T-cell (primary cell): Measurements from ENCODE around the gene SIPA1. TPM values are rescaled to one million over a fixed set of nuclear protein-coding genes. Genes with fewer than 3 reads are reported as not detected.

Source experiments
- ATAC-seq, 4 experiments: fragments of 200-7000 bp in 3 of 4; fragments of 150-1000 bp in 1 of 4; cut with Tn5 transposase; replicated peaks in 1 of 4; 1 replicate in 3 of 4; 2 replicates in 1 of 4; pipeline ENCODE4 v1.10.0; 2021; ENCODE audit warnings: moderate library complexity in 3 of 4, mild to moderate bottlenecking in 2 of 4, moderate number of reproducible peaks in 1 of 4
- CTCF ChIA-PET, 2 donors: fragments of 300-600 bp; sonication (Branson Sonifier 250); formaldehyde crosslinking; loops; one replicate each; lab custom pipeline; 2022; ENCODE audit warnings: antibody characterized with exemption in 2 of 2; lab: Charles Lee
- POLR2A ChIA-PET, 2 donors: fragments of 300-600 bp; sonication (Branson Sonifier 250); formaldehyde crosslinking; loops; one replicate each; lab custom pipeline; 2022; ENCODE audit warnings: antibody characterized with exemption in 2 of 2; lab: Charles Lee
- DNase-seq, 35 experiments: peaks; one replicate each; pipeline versions ENCODE4 v3.0.0 to v3.0.0-alpha.2; 2013 to 2023
- H3K27ac ChIP-seq: one replicate; pipeline ENCODE4 v1.5.1; 2013; ENCODE audit warnings: low read length
- H3K27me3 ChIP-seq, 2 experiments: replicated peaks in 1 of 2; 1 replicate in 1 of 2; 2 replicates in 1 of 2; pipeline versions ENCODE4 v1.6.1 to v1.7.0; 2013; ENCODE audit warnings: low read length in 1 of 2, mixed read lengths in 1 of 2; ENCODE audit not compliant: control insufficient read depth in 2 of 2, insufficient read depth in 2 of 2; ENCODE audit errors: extremely low read depth in 1 of 2
- H3K36me3 ChIP-seq, 2 donors: 1 replicate in 1 of 2; 2 replicates in 1 of 2; pipeline versions ENCODE4 v1.6.1 to v1.7.0; 2013; ENCODE audit warnings: low read length in 1 of 2; ENCODE audit not compliant: control insufficient read depth in 2 of 2, insufficient read depth in 1 of 2; ENCODE audit errors: extremely low read depth in 1 of 2
- H3K4me1 ChIP-seq, 2 experiments: 1 replicate in 1 of 2; 2 replicates in 1 of 2; pipeline versions ENCODE4 v1.6.1 to v1.7.0; 2013; ENCODE audit warnings: low read length in 2 of 2, mixed read lengths in 1 of 2; ENCODE audit not compliant: insufficient read depth in 2 of 2, control insufficient read depth in 1 of 2; ENCODE audit errors: extremely low read depth in 1 of 2
- H3K4me3 ChIP-seq, 2 donors: 1 replicate in 1 of 2; 2 replicates in 1 of 2; pipeline versions ENCODE4 v1.5.1 to v1.7.0; 2013; ENCODE audit warnings: mild to moderate bottlenecking in 2 of 2, low read length in 1 of 2, moderate library complexity in 1 of 2; ENCODE audit not compliant: control insufficient read depth in 1 of 2; ENCODE audit errors: extremely low read depth in 1 of 2
- H3K9me3 ChIP-seq: 2 replicates; pipeline ENCODE4 v1.7.0; 2013
- H3K27ac Mint-ChIP-seq, 2 donors: one replicate each; pipeline ENCODE4 v1.8.0; 2020 to 2021; ENCODE audit warnings: mild to moderate bottlenecking in 2 of 2, mixed read lengths in 2 of 2
- H3K27me3 Mint-ChIP-seq, 2 donors: one replicate each; pipeline ENCODE4 v1.8.0; 2021 to 2022; ENCODE audit warnings: mixed read lengths in 2 of 2
- H3K36me3 Mint-ChIP-seq: one replicate; pipeline ENCODE4 v1.8.0; 2021; ENCODE audit warnings: mixed read lengths
- H3K4me1 Mint-ChIP-seq, 3 donors: one replicate each; pipeline ENCODE4 v1.8.0; 2020 to 2022; ENCODE audit warnings: mixed read lengths in 3 of 3, mild to moderate bottlenecking in 1 of 3
- H3K4me3 Mint-ChIP-seq, 3 donors: one replicate each; pipeline ENCODE4 v1.8.0; 2020 to 2022; ENCODE audit warnings: mild to moderate bottlenecking in 3 of 3, mixed read lengths in 3 of 3, moderate library complexity in 3 of 3
- H3K9me3 Mint-ChIP-seq, 3 donors: one replicate each; pipeline ENCODE4 v1.8.0; 2020 to 2022; ENCODE audit warnings: mixed read lengths in 3 of 3
- WGBS: methylation state at CpG from one replicate; pipeline ENCODE4 v1.1.5; 2013; ENCODE audit warnings: missing lambda C conversion rate; ENCODE audit not compliant: insufficient coverage; 5-methylcytosine and 5-hydroxymethylcytosine counted together
- total RNA-seq, 35 experiments: library from RNA in 6 of 35; stranded (reverse) in 6 of 35; fragments of 120-200 nt in 1 of 35; gene quantifications; one replicate each; pipeline versions ENCODE4 v1.2.1 to v1.2.4 and lab custom pipeline; 2013 to 2026

SIPA1 gene
- total RNA-seq, 5 donors from 2014 or later (not counting 1 experiment from before 2014, with no cell fraction given): 179 to 285 (median 200) TPM

DNA sequence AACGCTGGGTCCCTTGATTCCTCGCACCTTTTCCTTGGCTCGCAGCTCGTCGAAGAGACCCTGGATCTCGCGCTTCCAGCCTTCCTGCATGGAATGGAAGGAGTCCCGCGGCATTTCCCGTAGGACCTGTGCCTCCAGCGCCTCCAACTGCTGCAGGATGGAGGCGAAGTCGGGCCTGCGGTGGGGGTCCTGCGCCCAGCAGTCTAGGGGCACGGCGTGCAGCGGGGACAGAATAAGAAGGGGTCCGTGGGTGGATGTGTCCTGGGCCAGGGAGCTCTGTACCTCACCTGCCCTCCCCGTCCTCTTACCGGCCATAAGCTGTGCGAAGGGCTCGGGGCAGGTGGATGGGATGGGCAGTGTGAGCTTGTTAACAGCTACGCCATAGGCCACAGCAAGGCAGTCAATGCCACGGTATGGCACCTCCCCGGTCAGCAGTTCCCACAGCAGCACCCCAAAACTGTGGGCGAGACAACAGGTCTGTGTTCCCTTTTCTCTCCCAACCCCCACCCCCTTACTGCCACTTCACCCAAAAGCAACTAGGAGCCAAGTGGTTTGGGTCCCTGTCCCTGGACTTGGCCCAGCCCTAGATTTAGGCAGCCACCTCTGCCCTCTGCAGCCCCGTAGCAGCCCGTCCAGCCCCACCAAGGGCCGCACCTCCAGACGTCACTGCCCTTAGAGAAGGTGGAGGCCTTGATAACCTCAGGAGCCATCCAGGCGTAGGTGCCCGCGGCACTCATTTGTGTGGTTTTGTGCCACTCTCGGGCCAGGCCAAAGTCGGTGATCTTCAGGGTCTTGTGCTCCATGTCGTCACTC is 30.1 kb upstream of the SIPA1 start:
- POLR2A ChIA-PET: no interaction called here
- Histone ChIP-seq H3K9me3 (no peaks in the 10 kb centered on the region), H3K4me3 (no peak overlapping the region), H3K36me3 (peaks cover 14 to 66% of the 10 kb centered on the region in 2 donors), H3K27ac (no peak overlapping the region), H3K4me1 (peaks cover 23 to 34% of the 10 kb centered on the region in 2 experiments), H3K27me3 (no peaks in the 10 kb centered on the region)
- Mint-ChIP-seq H3K27ac (peak overlapping the region in 1 of 2 donors; percentile 6), H3K9me3 (no peaks in the 10 kb centered on the region), H3K4me3 (no peak overlapping the region), H3K4me1 (peaks cover 39 to 42% (median 40%) of the 10 kb centered on the region in 3 donors), H3K27me3 (no peaks in the 10 kb centered on the region), H3K36me3 (peaks cover 23% of the 10 kb centered on the region)
- CTCF ChIA-PET: no interaction called here
- ATAC-seq (no peak), DNase-seq (no peak)
- WGBS: 98% methylated on average over 36 of the region's 37 CpGs

DNA sequence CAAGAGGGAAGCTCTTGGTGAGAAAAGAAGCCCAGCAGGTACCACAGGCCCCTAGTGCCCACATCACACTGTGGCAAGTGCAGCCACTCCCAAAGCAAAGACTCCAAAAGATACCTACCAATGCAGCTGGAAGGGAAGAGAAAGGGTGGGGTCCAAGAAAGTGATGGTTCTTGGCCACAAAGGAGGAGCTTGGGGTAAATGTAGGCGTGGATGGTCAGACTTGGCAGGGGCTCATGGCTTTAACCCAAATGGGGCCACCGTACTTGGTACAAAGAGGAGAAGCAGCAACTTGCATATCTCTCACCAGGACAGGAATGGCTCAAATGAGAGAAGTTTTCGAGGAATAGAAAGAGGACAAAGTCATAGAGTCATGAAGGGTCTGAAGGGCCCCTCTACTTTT is 28.7 kb upstream of the SIPA1 start:
- H3K9me3 Mint-ChIP-seq: no peaks in the 10 kb centered on the region
- H3K27me3 Mint-ChIP-seq: no peaks in the 10 kb centered on the region
- POLR2A ChIA-PET: interaction anchor here in 1 of 2 donors (0.6 kb wide), 1 partner anchor 105 kb away, joined by 3 read pairs; no protein-coding TSS in a partner anchor
- H3K4me1 ChIP-seq: peaks cover 26 to 44% of the 10 kb centered on the region in 2 experiments
- H3K4me3 ChIP-seq: no peak overlapping the region
- H3K9me3 ChIP-seq: no peaks in the 10 kb centered on the region
- H3K36me3 ChIP-seq: peaks cover 11 to 56% of the 10 kb centered on the region in 2 donors
- H3K4me3 Mint-ChIP-seq: no peak overlapping the region
- DNase-seq: no peak
- CTCF ChIA-PET: no interaction called here
- no peaks in the 10 kb centered on the region for H3K27me3 ChIP-seq
- peak overlapping the region; percentile 68 to 79 for H3K27ac Mint-ChIP-seq
- no peak for ATAC-seq
- H3K27ac ChIP-seq: no peak overlapping the region
- H3K36me3 Mint-ChIP-seq: peaks cover 19% of the 10 kb centered on the region
- peaks cover 43 to 49% (median 44%) of the 10 kb centered on the region in 3 donors for H3K4me1 Mint-ChIP-seq
- WGBS: 89% methylated on average over 3 of the region's 3 CpGs

- no peak for DNase-seq
- POLR2A ChIA-PET: interaction anchor here in 1 of 2 donors (0.6 kb wide), 1 partner anchor 127 kb away, joined by 5 read pairs; no protein-coding TSS in a partner anchor
- CTCF ChIA-PET: no interaction called here
- H3K4me1 Mint-ChIP-seq: peaks cover 43 to 49% (median 44%) of the 10 kb centered on the region in 3 donors
- Histone ChIP-seq H3K27me3 (no peaks in the 10 kb centered on the region), H3K4me3 (no peak overlapping the region), H3K4me1 (peaks cover 26 to 45% of the 10 kb centered on the region in 2 experiments), H3K9me3 (no peaks in the 10 kb centered on the region), H3K36me3 (peaks cover 11 to 54% of the 10 kb centered on the region in 2 donors), H3K27ac (no peak overlapping the region)
- no peak for ATAC-seq
- H3K27me3 Mint-ChIP-seq: no peaks in the 10 kb centered on the region
- peak overlapping the region; percentile 15 to 91 (median 25) for H3K4me3 Mint-ChIP-seq
- peak overlapping the region; percentile 68 to 93 for H3K27ac Mint-ChIP-seq
- 84% methylated on average over 5 of the region's 5 CpGs for WGBS
- peaks cover 19% of the 10 kb centered on the region for H3K36me3 Mint-ChIP-seq
- H3K9me3 Mint-ChIP-seq: no peaks in the 10 kb centered on the region
These were observed 28.2 kb upstream of the SIPA1 start for GRCh38 chr11:65609665-65610064.

DNA sequence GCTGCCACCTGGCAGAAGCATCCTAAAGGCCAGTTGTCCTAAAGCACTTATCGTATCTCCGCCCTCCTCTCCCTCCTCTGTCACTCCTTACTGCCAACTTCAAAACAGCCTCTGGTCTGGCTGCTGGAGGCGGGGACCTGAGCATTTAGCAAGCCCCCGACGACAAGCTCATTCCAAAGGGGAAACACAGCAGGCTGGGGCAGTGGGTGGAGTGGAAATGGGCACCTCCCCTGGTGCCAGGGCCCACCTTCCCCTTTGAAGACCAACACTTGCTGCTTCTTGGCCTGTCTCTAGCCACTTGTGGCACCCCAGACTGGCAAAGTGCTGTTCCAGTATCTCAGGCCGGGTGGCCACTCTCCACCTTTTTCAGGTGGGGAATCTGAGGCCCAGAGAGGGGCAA is 27.5 kb upstream of the SIPA1 start:
- Mint-ChIP-seq H3K36me3 (peaks cover 19% of the 10 kb centered on the region), H3K4me1 (peaks cover 43 to 49% (median 44%) of the 10 kb centered on the region in 3 donors), H3K9me3 (no peaks in the 10 kb centered on the region), H3K4me3 (peak overlapping the region in 1 of 3 donors; percentile 91), H3K27ac (peak overlapping the region; percentile 68 to 93), H3K27me3 (no peaks in the 10 kb centered on the region)
- 91% methylated on average over 3 of the region's 6 CpGs for WGBS
- Histone ChIP-seq H3K36me3 (peaks cover 11 to 47% of the 10 kb centered on the region in 2 donors), H3K9me3 (no peaks in the 10 kb centered on the region), H3K4me1 (peaks cover 28 to 49% of the 10 kb centered on the region in 2 experiments), H3K4me3 (no peak overlapping the region), H3K27me3 (no peaks in the 10 kb centered on the region), H3K27ac (peak overlapping the region; percentile 74)
- CTCF ChIA-PET: no interaction called here
- no peak for DNase-seq
- ATAC-seq: no peak
- POLR2A ChIA-PET: interaction anchor here (0.5 to 1.0 kb wide), 3 partner anchors 61 to 259 kb away, joined by 4 to 12 read pairs (median 7); no protein-coding TSS in a partner anchor

- Histone ChIP-seq H3K4me1 (peaks cover 29 to 50% of the 10 kb centered on the region in 2 experiments), H3K4me3 (peak overlapping the region in 1 of 2 donors; percentile 32), H3K36me3 (peaks cover 8 to 39% of the 10 kb centered on the region in 2 donors), H3K27ac (peak overlapping the region; percentile 74), H3K27me3 (no peaks in the 10 kb centered on the region), H3K9me3 (no peaks in the 10 kb centered on the region)
- CTCF ChIA-PET: no interaction called here
- WGBS: 41% methylated on average over 4 of the region's 10 CpGs
- Mint-ChIP-seq H3K27ac (peak overlapping the region; percentile 68 to 93), H3K4me1 (peaks cover 43 to 52% (median 44%) of the 10 kb centered on the region in 3 donors), H3K4me3 (peak overlapping the region; percentile 31 to 93 (median 91)), H3K36me3 (peaks cover 13% of the 10 kb centered on the region), H3K27me3 (no peaks in the 10 kb centered on the region), H3K9me3 (no peaks in the 10 kb centered on the region)
- peak in 2 of 35 experiments; percentile 9 to 33 for DNase-seq
- no peak for ATAC-seq
- POLR2A ChIA-PET: interaction anchor here in 1 of 2 donors (1.0 kb wide), 1 partner anchor 62 kb away, joined by 12 read pairs; no protein-coding TSS in a partner anchor
These were observed 26.7 kb upstream of the SIPA1 start for GRCh38 chr11:65611028-65611757.
